Tibial nerve (tissue), 4 donors: Measurements from ENCODE around the gene PHLDB3. TPM values are rescaled to one million over a fixed set of nuclear protein-coding genes. Genes with fewer than 3 reads are reported as not detected.

Experiments
- DNase-seq, 2 donors: peaks; one replicate each; pipeline ENCODE4 v3.0.0-alpha.2; 2019; ENCODE audit warnings: low spot score in 2 of 2
- H3K27ac ChIP-seq, 4 donors: fragments of 200-600 bp; sonication (generic) in 3 of 4; one replicate each; pipeline ENCODE4 v1.5.1; 2017 to 2019; ENCODE audit warnings: mild to moderate bottlenecking in 1 of 4
- H3K27me3 ChIP-seq, 2 donors: fragments of 200-600 bp; sonication (generic) in 1 of 2; one replicate each; pipeline versions ENCODE4 v1.5.1 to v1.6.0; 2017 to 2019
- H3K36me3 ChIP-seq, 3 donors: fragments of 200-600 bp; sonication (generic); one replicate each; pipeline ENCODE4 v1.5.1; 2018 to 2019
- H3K4me1 ChIP-seq, 4 donors: fragments of 200-600 bp; sonication (generic) in 3 of 4; one replicate each; pipeline ENCODE4 v1.5.1; 2017 to 2019
- H3K4me3 ChIP-seq, 4 donors: fragments of 200-600 bp; sonication (generic) in 3 of 4; one replicate each; pipeline ENCODE4 v1.5.1; 2017 to 2019; ENCODE audit warnings: mild to moderate bottlenecking in 1 of 4, moderate library complexity in 1 of 4
- H3K9me3 ChIP-seq, 4 donors: fragments of 200-600 bp; sonication (generic) in 3 of 4; one replicate each; pipeline ENCODE4 v1.5.1; 2017 to 2019
- CTCF ChIP-seq, 5 experiments: fragments of 200-600 bp in 3 of 5; fragments of 450-650 bp in 2 of 5; sonication (generic) in 3 of 5; IDR thresholded peaks; one replicate each; pipeline ENCODE4 v1.5.1; 2016 to 2019; ENCODE audit warnings: antibody characterized with exemption in 5 of 5, mild to moderate bottlenecking in 3 of 5, moderate library complexity in 2 of 5
- EP300 ChIP-seq, 2 donors: sonication (generic); formaldehyde crosslinking; IDR thresholded peaks; one replicate each; pipeline ENCODE4 v1.6.1; 2017; ENCODE audit warnings: antibody characterized with exemption in 2 of 2, mild to moderate bottlenecking in 1 of 2
- POLR2A ChIP-seq, 2 donors: fragments of 450-650 bp; IDR thresholded peaks; one replicate each; pipeline ENCODE4 v1.6.1; 2017; ENCODE audit warnings: antibody characterized with exemption in 2 of 2, mild to moderate bottlenecking in 2 of 2, moderate library complexity in 2 of 2
- WGBS, 2 donors: methylation state at CpG; one replicate each; pipeline ENCODE4 v1.1.5; 2018; 5-methylcytosine and 5-hydroxymethylcytosine counted together
- total RNA-seq, 4 donors: library from RNA; depleted of rRNA; stranded (reverse); fragments of >200 nt; gene quantifications; one replicate each; pipeline ENCODE4 v1.1.0, GENCODE V29; 2016

Gene PHLDB3
- total RNA-seq, 4 donors from 2014 or later, result 9.8 to 25.5 (median 16.3) TPM

GRCh38 chr19:43430976-43431375 is 73.6 kb downstream of the PHLDB3 start:
- H3K4me1 ChIP-seq, result no peaks in the 10 kb centered on the region
- H3K9me3 ChIP-seq, result no peaks in the 10 kb centered on the region
- no peaks in the 10 kb centered on the region for H3K36me3 ChIP-seq
- WGBS, 2 donors, result 81 to 87% methylated on average over 9 of the region's 9 CpGs
- no peak overlapping the region for H3K27ac ChIP-seq
- no peak overlapping the region for H3K4me3 ChIP-seq
- no peaks in the 10 kb centered on the region for H3K27me3 ChIP-seq
- DNase-seq, result no peak
- TF ChIP-seq POLR2A (IDR thresholded peaks at IDR 0.05) (no peak), EP300 (IDR thresholded peaks at IDR 0.05) (no peak), CTCF (IDR thresholded peaks at IDR 0.05) (no peak)

DNA sequence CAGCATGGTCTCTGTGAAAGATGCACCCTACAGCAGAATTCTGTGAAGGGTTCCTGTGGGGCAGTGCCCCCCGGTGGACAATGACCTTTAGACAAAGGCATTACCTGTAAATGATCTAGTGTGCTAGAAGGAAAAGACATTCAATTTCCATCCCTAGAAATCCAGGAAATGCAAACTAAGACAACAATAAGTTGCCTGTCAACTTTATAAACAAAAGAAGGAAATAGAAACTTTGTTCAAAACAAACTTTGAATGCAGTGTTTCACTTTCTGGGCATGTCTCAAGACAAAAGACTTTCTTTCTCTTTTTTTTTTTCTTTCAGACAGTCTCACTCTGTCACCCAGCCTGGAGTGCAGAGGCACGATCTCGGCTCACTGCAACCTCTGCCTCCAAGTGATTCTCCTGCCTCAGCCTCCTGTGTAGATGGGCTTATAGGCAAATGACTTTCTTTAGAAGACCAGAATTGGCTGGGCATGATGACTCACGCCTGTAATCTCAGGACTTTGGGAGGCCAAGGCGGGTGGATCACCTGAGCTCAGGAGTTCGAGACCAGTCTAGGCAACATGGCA is 74.3 kb downstream of the PHLDB3 start:
- H3K9me3 ChIP-seq, result no peaks in the 10 kb centered on the region
- no peak for DNase-seq
- H3K27me3 ChIP-seq, result no peaks in the 10 kb centered on the region
- no peaks in the 10 kb centered on the region for H3K36me3 ChIP-seq
- H3K27ac ChIP-seq, result no peak overlapping the region
- no peak overlapping the region for H3K4me3 ChIP-seq
- WGBS, 2 donors, result 48 to 52% methylated on average over 6 of the region's 6 CpGs
- H3K4me1 ChIP-seq, result no peaks in the 10 kb centered on the region
- no peak for TF ChIP-seq CTCF (IDR thresholded peaks at IDR 0.05)
- no peak for TF ChIP-seq EP300 (IDR thresholded peaks at IDR 0.05)
- no peak for TF ChIP-seq POLR2A (IDR thresholded peaks at IDR 0.05)

- no peak overlapping the region for H3K27ac ChIP-seq
- no peaks in the 10 kb centered on the region for H3K9me3 ChIP-seq
- WGBS, 2 donors, result 86 to 87% methylated on average over 7 of the region's 7 CpGs
- no peaks in the 10 kb centered on the region for H3K4me1 ChIP-seq
- no peak for TF ChIP-seq CTCF (IDR thresholded peaks at IDR 0.05)
- no peak for TF ChIP-seq EP300 (IDR thresholded peaks at IDR 0.05)
- TF ChIP-seq POLR2A (IDR thresholded peaks at IDR 0.05), result no peak
- DNase-seq, result no peak
- H3K36me3 ChIP-seq, result no peaks in the 10 kb centered on the region
- no peaks in the 10 kb centered on the region for H3K27me3 ChIP-seq
- H3K4me3 ChIP-seq, result no peak overlapping the region
These were observed 75.2 kb downstream of the PHLDB3 start for GRCh38 chr19:43429395-43429794.

DNA sequence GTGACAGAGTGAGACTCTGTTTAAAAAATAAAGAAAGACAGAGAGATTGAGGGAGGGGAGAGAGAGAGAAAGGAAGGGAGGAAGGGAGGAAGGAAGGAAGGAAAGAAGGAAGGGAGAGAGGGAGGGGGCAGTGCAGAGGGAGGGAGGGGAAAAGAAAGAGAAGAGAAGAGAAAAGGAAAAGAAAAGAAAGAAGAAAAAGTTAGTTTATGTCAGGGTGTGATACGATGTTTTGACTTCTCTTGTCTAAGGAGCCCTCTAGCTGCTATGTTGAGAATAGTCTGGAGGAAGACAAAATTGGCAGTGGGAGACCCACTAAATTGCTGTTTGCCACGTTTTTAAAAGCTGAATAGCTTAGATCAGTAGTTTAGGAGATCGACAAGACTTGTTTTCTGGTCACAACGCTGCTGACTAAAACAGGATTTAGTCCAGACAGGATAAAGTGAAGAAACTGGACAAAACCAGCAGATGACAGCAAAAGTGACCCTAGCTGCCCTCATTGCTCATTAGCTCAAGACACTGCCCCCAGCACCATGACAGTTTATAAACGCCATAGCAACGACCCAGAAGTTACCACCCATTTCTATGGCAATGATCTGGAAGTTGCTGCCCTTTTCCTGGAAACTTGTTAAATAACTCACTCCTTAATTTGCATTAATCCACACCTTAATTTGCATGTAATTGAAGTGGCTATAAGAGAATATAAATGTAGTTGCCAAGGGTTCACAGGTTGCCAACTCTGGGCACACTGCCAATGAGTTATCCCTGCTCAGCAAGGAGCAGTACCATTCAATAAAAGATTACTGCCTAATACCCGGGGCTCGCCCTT is 78.8 kb downstream of the PHLDB3 start:
- no peak overlapping the region for H3K27ac ChIP-seq
- H3K4me1 ChIP-seq, result no peaks in the 10 kb centered on the region
- TF ChIP-seq POLR2A (IDR thresholded peaks at IDR 0.05), result no peak
- no peak for TF ChIP-seq EP300 (IDR thresholded peaks at IDR 0.05)
- TF ChIP-seq CTCF (IDR thresholded peaks at IDR 0.05), result peak in 2 of 5 experiments; percentile 10 to 22
- H3K36me3 ChIP-seq, result no peaks in the 10 kb centered on the region
- H3K9me3 ChIP-seq, result no peaks in the 10 kb centered on the region
- no peak for DNase-seq
- H3K27me3 ChIP-seq, result no peaks in the 10 kb centered on the region
- WGBS, 2 donors, result 25 to 33% methylated on average over 8 of the region's 8 CpGs
- H3K4me3 ChIP-seq, result no peak overlapping the region

Other genes starting within 250 kb of the PHLDB3 start
- not detected for gene PSG9, start 235.2 kb downstream of the PHLDB3 start, total RNA-seq
- 10 to 100 TPM in 3 of 4 donors, 1 to 10 TPM in 1; 5.5 to 42.6 (median 25.3) TPM for gene CD177, start 151.1 kb downstream of the PHLDB3 start, total RNA-seq
- not detected for gene TEX101, start 89.9 kb downstream of the PHLDB3 start, total RNA-seq
- under 1 TPM in 2 of 4 donors, not detected in 2; 0.42 to 0.44 TPM for gene LYPD3, start 39.1 kb downstream of the PHLDB3 start, total RNA-seq
- 10 to 100 TPM; 33.7 to 54.5 (median 41.9) TPM for gene ETHE1, start 22.5 kb upstream of the PHLDB3 start, total RNA-seq
- gene ZNF575, start 28.4 kb upstream of the PHLDB3 start, total RNA-seq, result under 1 TPM in 2 of 4 donors, not detected in 2; 0.60 to 0.63 TPM
- gene XRCC1, start 70.8 kb upstream of the PHLDB3 start, total RNA-seq, result 10 to 100 TPM; 18.6 to 30.6 (median 25.7) TPM
- 10 to 100 TPM in 3 of 4 donors, 1 to 10 TPM in 1; 7.5 to 45.7 (median 21.6) TPM for gene PINLYP, start 71.1 kb upstream of the PHLDB3 start, total RNA-seq
- 10 to 100 TPM; 21.6 to 26.1 (median 23.6) TPM for gene IRGQ, start 91.4 kb upstream of the PHLDB3 start, total RNA-seq
- gene ZNF576, start 91.8 kb upstream of the PHLDB3 start, total RNA-seq, result 10 to 100 TPM in 3 of 4 donors, 1 to 10 TPM in 1; 9.9 to 18.8 (median 15.2) TPM
- gene SRRM5, start 107.3 kb upstream of the PHLDB3 start, total RNA-seq, result under 1 TPM; 0.20 to 0.84 (median 0.52) TPM
- 10 to 100 TPM; 38.1 to 61.1 (median 50.5) TPM for gene ZNF428, start 114.9 kb upstream of the PHLDB3 start, total RNA-seq
- 100 to 1,000 TPM in 2 of 4 donors, 10 to 100 TPM in 2; 85.2 to 108 (median 102) TPM for gene CADM4, start 135.1 kb upstream of the PHLDB3 start, total RNA-seq
- 10 to 100 TPM; 12.9 to 19.7 (median 16.4) TPM for gene PLAUR, start 165.4 kb upstream of the PHLDB3 start, total RNA-seq
- not detected for gene IRGC, start 211.3 kb upstream of the PHLDB3 start, total RNA-seq